Chondrocyte (in vitro differentiated cells): Measurements from ENCODE around the gene SPOCK1. TPM values are rescaled to one million over a fixed set of nuclear protein-coding genes. Genes with fewer than 3 reads are reported as not detected.
A peak's percentile ranks its signal among the peaks of the same experiment; 100 is the strongest.

Experiments used
- DNase-seq: peaks from one replicate; pipeline ENCODE4 v3.0.0; 2021; ENCODE audit warnings: mixed read lengths, low spot score
- H3K27ac Mint-ChIP-seq: one replicate; pipeline ENCODE4 v1.8.0; 2021; ENCODE audit warnings: mild to moderate bottlenecking, moderate library complexity, mixed read lengths; ENCODE audit not compliant: unreplicated experiment
- H3K27me3 Mint-ChIP-seq: 2 replicates; pipeline ENCODE4 v1.8.0; 2021; ENCODE audit warnings: low read depth, mixed read lengths
- H3K36me3 Mint-ChIP-seq: 2 replicates; pipeline ENCODE4 v1.8.0; 2021; ENCODE audit warnings: low read depth, mixed read lengths
- H3K4me1 Mint-ChIP-seq: 2 replicates; pipeline ENCODE4 v1.8.0; 2021; ENCODE audit warnings: low read depth, mild to moderate bottlenecking, mixed read lengths
- H3K4me3 Mint-ChIP-seq: one replicate; pipeline ENCODE4 v1.8.0; 2021; ENCODE audit warnings: mild to moderate bottlenecking, moderate library complexity, mixed read lengths; ENCODE audit not compliant: unreplicated experiment
- H3K9me3 Mint-ChIP-seq: 2 replicates; pipeline ENCODE4 v1.8.0; 2021; ENCODE audit warnings: low read depth, mixed read lengths
- CTCF ChIP-seq: fragments of 200-600 bp; sonication (generic); IDR thresholded peaks from 2 replicates; pipeline ENCODE4 v1.5.0; 2021; ENCODE audit warnings: antibody characterized with exemption, mild to moderate bottlenecking, moderate library complexity
- total RNA-seq: library from RNA; stranded (reverse); gene quantifications from 3 replicates; pipeline ENCODE4 v1.2.1, GENCODE V29; 2021

The SPOCK1 gene
- total RNA-seq, 1 donor from 2014 or later = 127 TPM

DNA sequence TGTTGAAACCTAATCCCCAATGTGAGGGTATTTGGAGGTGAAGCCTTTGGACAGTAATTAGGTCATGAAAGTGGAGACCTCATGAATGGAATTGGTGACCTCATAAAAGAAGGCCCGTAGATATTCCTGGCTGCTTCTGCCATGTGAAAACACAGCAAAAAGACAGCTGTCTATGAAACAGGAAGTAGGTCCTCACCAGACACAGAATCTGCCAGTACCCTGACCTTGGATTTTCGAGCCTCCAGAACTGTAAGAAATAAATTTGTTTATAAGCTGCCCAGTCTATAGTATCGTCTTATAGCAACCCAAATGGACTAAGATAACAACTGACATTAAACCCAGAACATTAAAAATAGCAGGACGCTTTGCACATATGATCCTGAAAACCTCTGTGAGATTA lies 371.1 kb downstream of the SPOCK1 start:
- Mint-ChIP-seq H3K27me3 (no peaks in the 10 kb centered on the region), H3K36me3 (peaks cover 1% of the 10 kb centered on the region), H3K27ac (no peak overlapping the region), H3K9me3 (peaks cover 5% of the 10 kb centered on the region), H3K4me1 (no peaks in the 10 kb centered on the region), H3K4me3 (no peak overlapping the region)
- TF ChIP-seq CTCF = no peak
- DNase-seq = no peak

- Mint-ChIP-seq H3K27ac (no peak overlapping the region), H3K9me3 (peaks cover 5% of the 10 kb centered on the region), H3K36me3 (peaks cover 1% of the 10 kb centered on the region), H3K4me1 (no peaks in the 10 kb centered on the region), H3K4me3 (no peak overlapping the region), H3K27me3 (no peaks in the 10 kb centered on the region)
- no peak for TF ChIP-seq CTCF
- DNase-seq = no peak
These were observed 372.3 kb downstream of the SPOCK1 start for GRCh38 chr5:137126829-137127228.

DNA sequence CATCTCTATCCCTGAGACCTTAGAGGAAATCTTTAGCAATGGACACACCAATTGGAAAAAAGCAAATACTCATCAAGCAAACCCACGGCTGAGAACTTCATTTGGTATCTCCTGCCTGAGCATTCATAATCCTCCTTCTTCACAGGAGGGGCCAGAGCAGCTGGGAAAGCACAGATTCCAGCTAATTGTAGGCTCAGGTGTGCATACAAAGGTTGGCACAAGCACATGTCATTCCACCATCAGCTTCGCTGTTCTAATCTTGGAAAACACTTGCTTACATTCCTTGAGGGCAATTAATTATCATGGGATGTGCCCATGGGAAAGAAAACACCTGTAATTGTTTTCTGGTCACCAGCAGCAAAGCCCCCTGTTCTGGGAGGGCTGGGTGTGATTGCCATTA lies 376.6 kb downstream of the SPOCK1 start:
- Mint-ChIP-seq H3K4me3 (no peak overlapping the region), H3K4me1 (no peaks in the 10 kb centered on the region), H3K9me3 (no peaks in the 10 kb centered on the region), H3K27ac (no peak overlapping the region), H3K27me3 (no peaks in the 10 kb centered on the region), H3K36me3 (no peaks in the 10 kb centered on the region)
- TF ChIP-seq CTCF = no peak
- no peak for DNase-seq

- DNase-seq = no peak
- Mint-ChIP-seq H3K27ac (no peak overlapping the region), H3K9me3 (no peaks in the 10 kb centered on the region), H3K4me3 (no peak overlapping the region), H3K36me3 (no peaks in the 10 kb centered on the region), H3K27me3 (no peaks in the 10 kb centered on the region), H3K4me1 (no peaks in the 10 kb centered on the region)
- TF ChIP-seq CTCF = no peak
These were observed 377.1 kb downstream of the SPOCK1 start for GRCh38 chr5:137122075-137122474.

DNA sequence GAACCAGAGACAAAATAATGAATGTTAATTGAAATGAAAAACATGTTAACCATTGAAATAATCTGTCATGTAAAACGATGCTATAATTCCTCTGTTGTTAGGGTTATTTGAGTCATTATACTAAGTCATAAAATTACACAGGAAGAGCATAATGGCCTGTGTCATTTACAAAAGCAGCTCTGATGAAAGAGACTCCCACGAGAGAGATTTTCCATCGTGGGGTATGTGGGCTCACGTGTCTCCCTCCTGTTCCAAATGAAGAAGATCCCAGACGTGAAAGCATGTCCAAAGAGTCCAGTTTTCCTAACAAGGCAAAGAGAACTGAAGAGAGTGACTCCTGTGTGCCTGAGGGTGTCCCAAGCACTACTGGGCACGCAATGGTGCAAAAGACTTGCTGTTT lies 379.8 kb downstream of the SPOCK1 start:
- H3K27me3 Mint-ChIP-seq = no peaks in the 10 kb centered on the region
- no peak for DNase-seq
- no peaks in the 10 kb centered on the region for H3K4me1 Mint-ChIP-seq
- no peak overlapping the region for H3K4me3 Mint-ChIP-seq
- no peaks in the 10 kb centered on the region for H3K36me3 Mint-ChIP-seq
- TF ChIP-seq CTCF = no peak
- H3K9me3 Mint-ChIP-seq = no peaks in the 10 kb centered on the region
- peak overlapping the region; percentile 14 for H3K27ac Mint-ChIP-seq
